GM21619 (cell line): ENCODE data around the gene BAZ2B.

Experiments used
- ATAC-seq: cut with Tn5 transposase; IDR thresholded peaks from one replicate; pipeline ENCODE4 v1.9.1; 2021; ENCODE audit not compliant: unreplicated experiment

The BAZ2B gene

DNA sequence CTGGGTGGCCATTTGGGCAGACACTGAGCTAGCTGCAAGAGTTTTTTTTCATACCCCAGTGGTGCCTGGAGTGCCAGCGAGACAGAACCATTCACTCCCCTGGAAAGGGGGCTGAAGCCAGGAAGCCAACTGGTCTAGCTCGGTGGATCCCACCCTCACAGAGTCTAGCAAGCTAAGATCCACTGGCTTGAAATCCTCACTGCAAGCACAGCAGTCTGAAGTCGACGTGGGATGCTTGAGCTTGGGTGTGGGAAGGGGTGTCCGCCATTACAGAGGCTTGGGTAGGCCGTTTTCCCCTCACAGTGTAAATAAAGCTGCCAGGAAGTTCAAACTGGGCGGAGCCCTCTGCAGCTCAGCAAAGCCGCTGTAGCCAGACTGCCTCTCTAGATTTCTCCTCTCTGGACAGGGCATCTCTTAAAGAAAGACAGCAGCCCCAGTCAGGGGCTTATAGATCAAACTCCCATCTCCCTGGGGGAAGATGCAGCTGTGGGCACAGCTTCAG, 260.2 kb downstream of the BAZ2B start:
- no peak for ATAC-seq

DNA sequence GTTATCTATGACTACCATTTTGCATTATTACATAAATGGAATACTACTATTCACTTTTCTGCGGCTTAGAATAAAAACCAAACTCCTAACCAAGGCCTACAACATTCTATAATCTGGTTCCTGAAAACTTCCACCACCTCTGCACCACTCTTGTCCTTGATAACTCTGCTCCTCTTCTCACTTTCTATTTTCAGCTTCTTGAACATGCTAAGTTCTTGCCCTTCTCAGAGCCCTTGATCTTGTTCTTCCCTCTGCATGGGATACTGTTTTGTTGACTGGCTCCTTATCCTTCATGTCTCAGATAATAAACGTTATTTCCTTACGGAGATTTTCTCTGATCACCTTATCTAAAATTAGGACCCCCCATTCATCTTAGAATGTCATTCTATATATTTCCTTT, 264.4 kb downstream of the BAZ2B start:
- no peak for ATAC-seq

DNA sequence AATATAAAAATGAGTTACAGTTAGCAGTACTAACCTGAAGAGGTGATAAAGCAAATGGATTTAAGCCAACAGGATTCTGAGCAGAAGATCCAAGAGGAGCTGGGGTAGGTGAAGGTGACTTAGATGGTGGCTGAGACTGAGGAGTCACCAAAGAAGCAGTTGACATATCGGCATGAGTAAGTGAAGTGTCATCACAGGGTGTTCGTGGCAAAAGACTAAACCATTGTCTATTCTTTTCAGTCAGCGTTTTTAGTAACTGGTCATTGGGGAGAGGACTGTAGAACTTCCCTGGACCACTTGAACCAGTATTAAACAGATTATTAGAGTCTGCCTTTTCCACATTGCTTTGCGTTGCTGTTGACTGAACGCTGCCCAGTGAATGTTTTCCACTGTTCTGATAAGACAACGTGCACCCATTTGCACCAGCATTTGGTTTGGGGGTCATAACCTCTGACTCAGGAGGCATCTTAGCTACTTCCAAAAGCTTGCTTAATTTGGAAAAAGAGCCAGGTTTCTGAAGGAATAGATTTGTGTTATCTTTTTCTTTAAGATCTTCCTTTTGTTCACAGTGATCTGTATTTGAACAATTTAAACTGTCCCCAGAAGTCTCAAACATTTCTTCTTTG, 266.6 kb downstream of the BAZ2B start:
- no peak for ATAC-seq

DNA sequence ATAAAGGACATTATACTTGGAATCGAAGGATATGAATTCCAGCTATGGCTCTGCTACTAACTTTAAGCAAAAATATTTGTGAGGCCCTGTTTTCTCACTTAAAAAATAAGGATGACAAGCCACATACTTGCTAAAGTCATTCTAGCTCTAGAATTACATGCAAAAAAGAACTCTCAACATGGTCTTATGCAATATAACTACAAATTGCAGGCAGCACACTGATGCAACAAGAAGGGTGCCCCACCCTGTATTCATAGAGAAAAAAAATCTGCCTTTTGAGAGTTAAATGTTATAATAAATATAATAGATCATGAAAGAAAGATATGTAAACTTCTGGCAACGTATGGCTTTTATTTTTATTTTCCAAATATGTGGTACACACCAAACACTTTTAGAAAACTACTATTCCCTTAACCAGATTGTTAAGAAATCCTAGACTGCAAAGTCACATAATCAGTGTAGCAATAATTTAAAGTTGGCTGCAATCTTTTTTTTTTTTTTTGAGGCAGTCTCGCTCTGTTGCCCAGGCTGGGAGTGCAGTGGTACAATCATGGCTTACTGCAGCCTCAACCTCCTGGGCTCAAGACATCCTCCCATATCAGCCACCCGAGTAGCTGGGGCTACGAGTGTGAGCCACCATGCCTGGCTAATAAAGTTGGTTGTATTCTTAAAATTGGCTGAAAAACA, 289.6 kb downstream of the BAZ2B start:
- no peak for ATAC-seq

DNA sequence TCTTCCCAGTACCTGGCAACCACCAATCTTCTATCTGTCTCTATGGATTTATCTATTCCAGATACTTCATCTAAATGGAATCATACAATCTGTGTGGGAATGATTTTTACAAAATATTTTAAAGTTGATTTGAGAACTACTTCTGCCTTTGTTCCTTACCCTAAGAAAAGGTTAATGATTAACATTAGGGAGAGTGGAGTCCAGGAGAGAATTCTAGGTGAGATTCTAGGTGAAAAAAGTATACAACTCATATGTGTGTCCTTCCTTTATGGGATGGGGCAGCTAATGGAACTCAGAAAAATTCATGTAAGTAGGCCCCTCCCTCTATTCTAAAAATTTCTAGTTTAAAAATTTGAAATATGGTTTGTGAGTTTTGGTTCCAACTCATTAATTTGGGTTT, 293.9 kb downstream of the BAZ2B start:
- ATAC-seq, result no peak

DNA sequence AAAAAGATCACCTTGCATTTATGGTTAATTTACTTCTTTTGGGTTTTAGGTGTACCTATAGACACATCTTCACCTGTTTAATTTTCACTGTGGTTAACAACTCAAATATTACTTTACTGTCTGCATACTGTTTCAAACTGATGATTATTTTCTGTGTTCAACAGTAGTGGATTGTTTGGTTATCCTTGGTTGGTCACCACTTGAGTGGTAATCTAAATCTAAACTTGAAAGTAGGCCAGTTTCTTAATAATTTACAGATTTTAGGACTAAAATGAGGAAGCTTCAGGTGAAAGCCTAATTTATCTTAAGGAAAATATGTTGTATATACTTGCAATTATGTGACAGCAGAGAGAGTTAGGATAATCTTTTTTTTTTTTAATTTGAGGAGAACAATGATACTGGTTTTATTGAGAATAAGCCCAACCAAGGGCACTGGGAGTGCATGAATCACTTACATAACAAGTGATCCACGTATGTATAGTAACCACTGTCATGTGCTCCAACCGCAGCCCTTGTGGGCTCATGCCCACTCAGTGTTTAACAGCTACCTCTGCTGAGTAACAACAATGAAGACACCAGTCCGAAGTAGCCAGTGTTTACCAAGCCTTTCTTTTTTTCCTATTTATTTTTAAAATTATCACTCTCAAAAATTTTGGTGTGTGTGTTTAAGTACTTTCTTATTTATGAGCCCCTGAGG, 298.8 kb downstream of the BAZ2B start:
- peak; percentile 68 for ATAC-seq

DNA sequence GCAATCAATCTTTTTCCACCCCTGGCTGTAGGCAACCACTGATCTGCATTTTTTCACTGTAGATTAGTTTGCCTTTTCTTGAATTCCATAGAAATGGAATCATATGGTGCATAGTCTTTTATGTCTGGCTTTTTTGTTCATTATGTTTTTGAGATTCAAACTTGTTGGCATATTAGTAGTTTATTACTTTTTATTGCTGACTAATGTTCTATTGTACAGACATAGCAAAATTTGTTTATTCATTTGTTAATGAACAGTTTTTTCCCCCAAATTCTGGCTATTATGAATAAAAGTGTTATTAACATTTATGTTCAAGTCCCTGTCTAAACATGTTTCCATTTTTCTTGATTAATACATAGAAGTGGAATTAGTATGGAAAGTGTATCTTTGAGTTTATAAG, 308.4 kb downstream of the BAZ2B start:
- no peak for ATAC-seq

DNA sequence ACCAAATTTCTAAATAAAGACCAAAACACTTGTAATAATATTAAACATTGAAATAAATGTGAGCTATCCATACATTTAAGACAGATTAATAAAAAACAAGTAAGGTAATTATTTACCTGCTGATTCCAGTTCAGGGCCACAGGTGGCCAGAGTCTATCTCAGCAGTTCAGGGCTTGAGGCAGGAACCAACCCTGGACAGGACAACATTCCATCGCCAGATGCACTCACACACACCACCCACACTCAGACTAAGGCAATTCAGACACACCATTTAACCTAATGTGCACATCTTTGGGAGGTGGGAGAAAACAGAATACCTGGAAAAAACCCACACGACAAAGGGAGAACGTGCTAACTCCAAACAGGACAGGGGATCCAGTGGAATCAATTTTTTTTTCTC, 315.8 kb downstream of the BAZ2B start:
- no peak for ATAC-seq

DNA sequence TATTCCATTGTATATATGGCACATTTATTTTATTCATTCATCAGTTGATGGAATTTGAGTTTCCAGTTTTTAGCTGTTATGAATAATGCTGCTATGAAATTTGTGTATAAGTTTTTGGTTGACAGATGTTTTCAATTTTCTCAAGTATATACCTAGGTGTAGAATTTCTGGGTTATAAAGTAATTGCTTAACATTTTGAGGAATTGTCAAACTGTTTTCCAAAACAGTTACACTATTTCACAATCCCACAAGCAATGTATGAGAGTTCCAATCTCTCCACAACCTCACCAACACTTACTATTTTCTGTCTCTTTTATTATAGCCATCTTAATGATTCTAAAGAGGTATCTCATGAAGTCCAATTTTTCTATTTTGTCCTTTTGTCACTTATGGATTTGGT, 317.4 kb downstream of the BAZ2B start:
- ATAC-seq, result no peak

DNA sequence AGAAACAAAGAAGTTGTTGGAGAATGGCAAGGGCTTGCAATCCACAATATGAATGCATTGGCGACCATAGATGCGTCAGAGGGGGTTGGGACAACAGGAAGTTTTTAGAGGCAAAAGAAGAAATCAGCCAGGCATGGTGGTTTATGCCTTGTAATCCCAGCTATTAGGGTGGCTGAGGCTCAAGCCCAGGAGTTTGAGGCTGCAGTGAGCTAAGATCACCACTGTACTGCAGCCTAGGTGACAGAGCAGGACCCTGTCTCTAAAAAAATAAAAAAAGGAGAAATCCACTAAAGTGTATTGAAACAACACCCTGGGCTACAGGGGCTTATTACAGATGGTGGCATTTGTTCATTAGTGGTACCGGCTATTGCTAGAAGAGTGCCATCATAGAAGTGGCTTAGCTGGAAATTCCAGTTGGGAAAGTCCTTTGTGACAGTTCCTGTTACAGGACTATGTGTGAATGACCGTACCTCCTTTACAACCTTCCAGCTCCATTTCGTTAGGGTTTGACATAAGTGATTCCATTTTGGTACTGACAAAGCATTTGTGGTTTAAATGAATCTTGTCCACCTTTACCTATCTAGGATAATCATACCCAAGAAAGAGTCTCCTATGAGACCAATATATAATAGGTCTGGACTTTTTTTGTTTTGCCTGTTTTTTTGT, 319.2 kb downstream of the BAZ2B start:
- no peak for ATAC-seq

DNA sequence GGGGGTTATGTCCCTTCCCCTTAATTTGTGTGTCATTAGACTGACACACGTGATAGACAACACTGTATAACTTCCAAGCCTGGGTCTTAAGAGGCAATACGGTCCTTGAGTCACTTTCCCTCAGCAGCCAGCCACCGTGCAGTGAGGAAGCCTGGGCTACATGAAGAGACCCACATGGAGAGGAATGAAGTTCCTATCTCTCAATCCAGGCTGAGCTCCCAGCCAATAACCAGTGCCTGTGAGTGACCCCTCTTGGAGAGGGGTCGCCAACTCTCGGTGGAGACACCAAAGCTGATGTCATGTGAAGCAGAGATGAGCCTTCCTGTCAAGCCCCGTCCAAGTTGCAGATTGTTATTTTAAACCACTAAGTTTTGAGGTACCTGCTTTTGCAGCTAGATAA, 324.2 kb downstream of the BAZ2B start:
- ATAC-seq, result no peak

DNA sequence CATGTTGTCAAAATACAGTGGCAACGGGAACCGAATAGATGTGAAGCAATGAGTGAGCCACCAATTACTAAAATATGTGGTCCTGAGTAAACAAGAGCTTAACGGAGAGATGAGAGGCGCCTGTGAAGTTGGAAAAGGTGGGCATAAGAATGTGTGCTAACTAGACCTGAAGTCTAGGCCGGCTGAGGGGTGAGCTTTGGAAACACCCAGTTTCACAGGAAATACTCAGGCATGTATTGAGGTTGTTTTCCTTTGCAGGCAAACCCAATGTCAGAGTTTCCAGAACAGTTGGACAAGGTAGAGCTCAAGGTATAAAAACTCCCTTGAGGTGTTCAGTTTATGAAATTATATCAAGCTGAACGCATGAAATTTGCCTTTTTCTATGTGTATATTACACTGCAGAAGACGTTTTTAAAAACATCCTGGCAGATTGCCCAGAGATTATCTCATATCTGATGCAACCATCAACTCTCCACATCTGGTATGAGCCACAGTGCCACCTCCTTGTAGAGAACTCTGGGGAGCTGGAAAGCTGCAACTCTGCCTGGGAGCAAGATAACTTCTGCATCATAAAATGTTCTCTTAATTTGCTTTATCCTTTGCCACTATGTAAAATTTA, 325.9 kb downstream of the BAZ2B start:
- no peak for ATAC-seq

DNA sequence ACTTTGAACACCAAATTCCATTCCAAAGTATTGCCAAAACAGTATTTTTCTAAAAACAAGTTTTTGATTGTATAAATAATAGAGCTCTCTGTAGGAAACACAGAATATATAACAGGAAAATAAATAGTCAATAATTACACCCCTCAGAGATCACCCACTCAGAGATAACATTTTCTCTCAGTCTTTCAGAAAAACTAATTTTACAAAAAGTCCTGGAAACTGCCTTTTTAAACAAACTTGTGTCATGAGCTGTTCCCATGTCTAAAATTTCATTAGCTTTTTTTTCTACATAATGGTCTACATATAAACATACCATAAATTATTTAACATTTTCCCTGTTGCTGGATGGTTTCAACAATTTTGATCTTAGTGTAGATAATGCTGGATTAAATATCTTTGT, 328.6 kb downstream of the BAZ2B start:
- ATAC-seq, result no peak

DNA sequence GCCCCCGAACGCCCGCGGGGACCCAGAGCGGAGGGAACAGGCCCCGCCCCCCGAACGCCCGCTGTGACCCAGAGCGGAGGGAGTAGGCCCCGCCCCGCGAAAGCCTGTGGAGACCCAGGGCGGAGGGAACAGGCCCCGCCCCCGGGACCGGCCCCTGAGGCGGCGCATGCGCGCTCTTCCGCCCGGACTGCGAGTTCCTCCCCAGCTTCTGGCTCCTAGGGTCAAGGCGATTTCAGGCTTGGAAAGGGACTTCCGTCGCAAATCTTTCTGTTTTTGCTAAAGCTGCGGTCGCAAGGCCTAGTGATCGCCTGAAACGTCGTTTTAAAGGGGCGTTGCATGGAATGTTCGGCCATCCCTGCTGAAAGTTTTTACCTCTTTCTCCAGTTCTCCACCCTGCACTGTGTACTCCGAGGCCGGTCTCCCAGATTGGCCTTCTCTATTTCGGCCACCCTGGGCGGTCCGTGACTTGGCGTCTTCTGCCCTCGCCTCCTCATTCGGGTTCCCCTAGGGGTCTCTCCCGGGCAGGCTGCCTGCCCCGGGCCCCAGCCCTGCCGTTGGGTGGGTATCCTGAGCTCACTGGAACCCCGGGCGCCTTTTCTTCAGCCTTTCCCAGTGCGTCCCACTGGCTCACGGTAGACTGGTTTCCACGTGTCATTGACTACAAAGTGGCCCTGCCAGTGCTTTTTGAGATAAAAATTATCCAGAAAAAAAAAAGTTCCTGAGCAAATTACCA, 329.5 kb downstream of the BAZ2B start:
- ATAC-seq, result peak; percentile 88

DNA sequence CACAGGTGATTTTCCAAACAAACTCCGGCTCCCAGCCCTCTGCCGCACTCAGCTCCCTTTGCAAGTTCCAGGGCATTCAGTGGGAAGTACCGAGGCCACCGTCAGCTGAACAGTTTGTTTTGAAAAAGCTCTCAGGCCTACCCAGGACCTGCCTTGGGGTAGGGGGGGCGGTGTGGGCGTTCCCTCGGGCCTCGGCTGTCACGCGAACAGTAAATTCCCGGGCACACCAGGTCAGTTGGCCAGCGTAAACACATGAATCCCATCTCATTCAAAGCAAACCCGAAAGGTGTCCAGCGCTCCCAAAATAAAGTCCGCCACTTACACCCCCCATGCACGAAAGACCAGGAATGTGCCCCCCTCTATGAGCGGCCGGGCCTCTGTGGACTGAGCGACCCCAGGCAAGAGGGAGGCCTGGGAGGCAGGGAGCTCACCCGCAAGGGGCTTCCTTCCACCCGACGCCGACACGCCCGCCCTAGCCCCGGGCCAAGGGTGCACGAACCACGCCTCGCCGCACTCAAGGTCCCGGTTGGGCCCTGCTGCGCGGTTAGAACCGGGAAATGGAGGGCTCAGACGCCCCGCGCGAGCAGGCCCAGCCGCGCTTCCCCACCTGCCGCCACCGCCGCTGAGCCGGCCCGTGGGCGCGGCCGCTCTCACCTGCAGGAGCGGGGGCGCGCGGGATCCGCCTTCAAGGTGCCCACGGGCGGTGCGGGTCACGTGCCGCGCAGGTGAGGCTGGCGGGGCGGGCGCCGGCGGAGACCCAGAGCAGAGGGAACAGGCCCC, 330.2 kb downstream of the BAZ2B start, which contains the start of gene WDSUB1:
TSS of gene WDSUB1 (minus strand) at position 775 of the 780 bp plus-strand sequence. CDS start 3,634 bp downstream, outside the sequence.
- peak; percentile 17 for ATAC-seq

DNA sequence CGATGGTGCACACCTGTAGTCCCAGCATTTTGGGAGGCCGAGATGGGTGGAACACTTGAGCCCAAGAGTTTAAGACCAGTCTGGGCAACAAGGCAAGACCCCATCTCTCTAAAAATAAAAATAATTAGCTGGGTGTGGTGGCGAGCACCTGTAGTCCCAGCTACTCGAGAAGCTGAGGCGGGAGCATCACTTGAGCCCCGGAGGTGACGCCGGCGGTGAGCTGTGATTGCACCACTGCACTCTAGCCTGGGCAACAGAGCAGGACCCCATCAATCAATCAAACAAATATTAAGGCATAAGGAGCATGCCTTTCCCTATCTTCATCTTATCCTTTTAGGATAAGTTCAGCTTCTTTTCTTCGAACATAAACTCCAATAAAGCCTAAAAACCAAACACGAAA, 330.9 kb downstream of the BAZ2B start:
- ATAC-seq, result no peak

DNA sequence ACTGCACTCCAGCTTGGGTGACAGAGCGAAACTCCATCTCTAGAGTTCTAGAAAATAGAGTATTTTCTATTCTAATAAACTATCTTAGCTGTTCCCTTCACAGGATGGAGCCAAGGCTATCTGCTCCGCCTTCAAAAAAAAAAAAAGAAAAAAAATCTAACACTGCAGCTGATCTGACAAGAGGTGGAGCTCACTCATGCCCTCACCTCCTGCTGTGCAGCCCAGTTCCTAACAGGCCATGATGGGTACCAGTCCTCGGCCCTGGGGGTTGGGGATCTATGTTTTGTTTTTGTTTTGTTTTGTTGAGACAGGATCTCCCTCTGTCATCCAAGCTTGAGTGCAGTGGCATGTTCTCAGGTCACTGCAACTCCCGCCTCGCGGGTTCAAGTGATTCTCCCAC, 332.8 kb downstream of the BAZ2B start:
- no peak for ATAC-seq

DNA sequence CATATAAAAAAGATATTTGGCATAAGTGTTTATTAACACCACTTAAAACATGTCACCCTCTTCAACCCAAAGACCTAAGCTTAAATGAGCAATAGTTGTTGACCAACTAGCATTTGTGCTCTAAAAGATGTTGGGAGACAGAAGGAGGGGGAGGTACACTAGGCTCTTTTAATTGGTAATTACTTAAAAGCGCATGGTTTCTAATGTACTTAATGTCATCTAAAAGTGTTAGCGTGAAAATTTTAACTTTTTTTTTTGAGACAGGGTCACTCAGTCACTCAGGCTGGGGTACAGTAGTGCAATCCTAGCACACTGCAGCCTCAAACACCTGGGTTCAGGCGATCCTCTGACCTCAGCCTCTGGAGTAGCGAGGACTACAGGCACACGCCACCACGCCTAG, 335.3 kb downstream of the BAZ2B start:
- no peak for ATAC-seq

DNA sequence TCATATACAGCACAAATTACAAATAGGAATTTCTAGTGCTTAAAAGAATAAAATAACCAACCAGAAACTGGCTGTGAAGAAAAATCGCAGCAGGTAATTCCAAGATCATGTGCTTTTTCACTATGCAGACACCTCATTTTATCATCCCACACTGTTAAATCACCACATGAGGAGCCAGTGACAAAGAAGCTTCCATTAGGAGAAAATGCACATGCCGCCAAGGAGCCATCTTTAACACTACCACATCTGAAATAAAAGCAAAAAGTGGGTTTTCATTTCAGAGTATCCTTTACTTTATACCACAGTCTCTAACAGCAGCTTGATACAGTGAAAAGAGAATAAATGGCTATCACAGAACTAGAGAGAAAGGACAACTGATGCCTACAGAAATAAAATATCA, 336.6 kb downstream of the BAZ2B start:
- no peak for ATAC-seq

DNA sequence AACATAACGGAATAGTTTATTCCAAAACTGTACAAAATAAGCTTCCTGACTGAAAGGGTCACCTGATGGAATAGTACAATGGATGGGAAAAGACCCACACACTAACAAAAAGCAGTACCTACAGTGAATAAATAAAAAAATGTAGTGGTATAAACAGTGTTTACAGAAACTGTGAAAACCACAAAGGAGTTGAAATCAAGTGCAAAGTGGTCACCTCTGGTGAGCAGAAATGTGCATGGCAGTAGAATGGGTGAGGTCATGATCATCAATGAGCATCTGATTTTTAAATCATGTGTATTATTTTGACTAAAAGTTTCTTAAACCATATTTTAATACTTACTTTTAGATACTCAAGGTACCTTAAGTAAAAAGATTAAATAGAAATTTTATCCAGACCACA, 341.2 kb downstream of the BAZ2B start:
- no peak for ATAC-seq
